ENCODE measurements around the gene CAMTA1. TPM values are rescaled to one million over a fixed set of nuclear protein-coding genes. Genes with fewer than 3 reads are reported as not detected.

Gene CAMTA1
- total RNA-seq, 1 donor from 2014 or later = 47.9 TPM

DNA sequence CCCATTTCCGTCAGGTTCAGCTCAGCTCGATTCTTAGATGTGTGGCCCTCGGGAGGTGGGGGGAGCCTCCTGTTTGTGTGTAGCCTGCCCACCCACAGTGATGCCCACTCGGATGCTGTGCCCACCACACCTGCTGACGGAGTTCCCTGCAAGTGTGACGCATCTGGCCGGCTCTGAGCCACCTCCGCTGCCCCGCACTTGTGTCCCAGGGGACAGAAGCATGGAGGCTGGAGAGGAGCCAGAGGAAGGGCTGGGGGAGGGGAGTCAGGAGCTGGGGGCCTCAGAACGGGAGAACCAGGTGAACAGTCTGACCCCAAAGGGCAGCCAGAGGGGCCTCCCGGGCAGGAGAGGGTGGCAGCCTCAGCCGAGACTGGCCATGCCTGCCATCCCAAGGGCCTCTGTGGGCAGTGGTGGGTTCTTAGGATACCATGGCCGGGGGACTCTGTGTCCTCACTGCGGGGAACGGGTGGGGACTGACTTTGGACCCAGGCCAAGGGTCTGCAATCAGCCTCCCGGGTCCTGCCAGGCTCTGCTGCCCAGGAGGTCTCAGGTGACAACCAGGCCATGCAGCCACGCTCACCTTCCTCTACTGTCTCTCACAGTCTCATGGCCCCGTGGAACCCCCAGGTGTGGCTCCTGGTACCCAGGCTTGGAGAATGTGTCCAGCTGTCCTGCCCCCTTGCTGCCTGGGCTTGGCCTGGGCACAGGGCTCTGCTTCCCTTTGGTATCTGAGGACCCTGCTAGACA is 718.6 kb downstream of the CAMTA1 start:
- Histone ChIP-seq H3K36me3 (no peaks in the 10 kb centered on the region), H3K27me3 (ENCODE audit: low read depth) (peaks cover 5% of the 10 kb centered on the region), H3K9me3 (no peaks in the 10 kb centered on the region), H3K4me3 (no peak overlapping the region), H3K4me1 (no peaks in the 10 kb centered on the region), H3K27ac (no peak overlapping the region)
- ATAC-seq (peak in 1 of 2 donors; percentile 14), DNase-seq (no peak)
- TF ChIP-seq, protein P1, sequence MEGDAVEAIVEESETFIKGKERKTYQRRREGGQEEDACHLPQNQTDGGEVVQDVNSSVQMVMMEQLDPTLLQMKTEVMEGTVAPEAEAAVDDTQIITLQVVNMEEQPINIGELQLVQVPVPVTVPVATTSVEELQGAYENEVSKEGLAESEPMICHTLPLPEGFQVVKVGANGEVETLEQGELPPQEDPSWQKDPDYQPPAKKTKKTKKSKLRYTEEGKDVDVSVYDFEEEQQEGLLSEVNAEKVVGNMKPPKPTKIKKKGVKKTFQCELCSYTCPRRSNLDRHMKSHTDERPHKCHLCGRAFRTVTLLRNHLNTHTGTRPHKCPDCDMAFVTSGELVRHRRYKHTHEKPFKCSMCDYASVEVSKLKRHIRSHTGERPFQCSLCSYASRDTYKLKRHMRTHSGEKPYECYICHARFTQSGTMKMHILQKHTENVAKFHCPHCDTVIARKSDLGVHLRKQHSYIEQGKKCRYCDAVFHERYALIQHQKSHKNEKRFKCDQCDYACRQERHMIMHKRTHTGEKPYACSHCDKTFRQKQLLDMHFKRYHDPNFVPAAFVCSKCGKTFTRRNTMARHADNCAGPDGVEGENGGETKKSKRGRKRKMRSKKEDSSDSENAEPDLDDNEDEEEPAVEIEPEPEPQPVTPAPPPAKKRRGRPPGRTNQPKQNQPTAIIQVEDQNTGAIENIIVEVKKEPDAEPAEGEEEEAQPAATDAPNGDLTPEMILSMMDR (IDR thresholded peaks at IDR 0.05) = no peak
- intact Hi-C loops (cut with DNase I) = no loop called here

DNA sequence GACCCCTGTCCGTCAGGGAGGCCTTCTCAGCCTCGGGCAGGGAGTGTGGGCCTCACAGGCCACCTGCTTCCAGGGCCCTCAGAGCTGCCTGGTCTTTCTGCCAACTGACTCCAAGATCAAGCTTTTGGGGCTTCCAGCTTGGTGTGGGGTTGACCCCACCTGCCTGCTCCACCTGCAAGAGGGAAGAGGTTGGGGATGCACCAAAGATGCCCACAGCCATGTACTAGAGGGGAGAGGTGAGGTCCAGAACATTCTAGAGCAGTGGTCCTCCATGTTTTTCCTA is 719.1 kb downstream of the CAMTA1 start:
- Histone ChIP-seq H3K36me3 (no peaks in the 10 kb centered on the region), H3K27ac (no peak overlapping the region), H3K4me3 (no peak overlapping the region), H3K27me3 (ENCODE audit: low read depth) (peaks cover 5% of the 10 kb centered on the region), H3K4me1 (no peaks in the 10 kb centered on the region), H3K9me3 (no peaks in the 10 kb centered on the region)
- DNase-seq (no peak), ATAC-seq (no peak)
- TF ChIP-seq, protein P1 (IDR thresholded peaks at IDR 0.05) = no peak
- intact Hi-C loops (cut with DNase I) = no loop called here

DNA sequence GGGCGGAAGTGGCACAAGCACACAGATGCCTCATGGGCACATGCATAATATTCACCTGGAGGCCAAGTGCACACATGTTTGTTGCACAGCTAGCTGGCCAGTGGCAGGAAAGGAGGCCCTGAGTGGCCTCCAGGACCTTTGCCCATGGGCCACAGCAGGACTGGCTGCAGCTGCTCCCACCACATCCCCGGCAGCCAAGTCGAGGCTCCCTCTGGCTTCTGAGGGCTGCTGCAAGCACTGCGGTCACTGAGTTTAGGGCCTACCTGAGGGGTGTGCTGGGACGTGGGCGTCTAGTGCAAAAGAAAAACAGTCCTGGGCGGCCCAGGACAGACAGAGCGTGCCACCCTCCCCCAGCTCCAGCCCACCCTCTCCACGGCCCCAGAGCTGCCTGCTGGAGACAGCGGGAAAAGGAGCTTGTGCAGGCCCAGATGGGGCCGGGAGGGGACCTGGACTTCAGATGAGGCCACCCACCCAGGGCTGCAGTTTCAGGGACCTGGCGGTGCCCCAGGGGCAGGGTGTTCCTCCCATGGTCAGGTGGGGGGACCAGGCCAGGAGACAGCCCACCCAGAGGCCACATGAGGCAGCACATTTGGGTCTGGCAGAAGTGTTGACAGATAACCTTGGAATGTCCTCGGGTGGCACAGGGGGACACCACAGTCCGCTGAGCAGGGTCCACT is 720.0 kb downstream of the CAMTA1 start:
- intact Hi-C loops (cut with DNase I) = no loop called here
- H3K27ac ChIP-seq = no peak overlapping the region
- H3K36me3 ChIP-seq = no peaks in the 10 kb centered on the region
- TF ChIP-seq, protein P1 (IDR thresholded peaks at IDR 0.05) = no peak
- H3K9me3 ChIP-seq = no peaks in the 10 kb centered on the region
- ATAC-seq = no peak
- DNase-seq = no peak
- H3K4me1 ChIP-seq = no peaks in the 10 kb centered on the region
- H3K27me3 ChIP-seq (ENCODE audit: low read depth) = peaks cover 5% of the 10 kb centered on the region
- no peak overlapping the region for H3K4me3 ChIP-seq

DNA sequence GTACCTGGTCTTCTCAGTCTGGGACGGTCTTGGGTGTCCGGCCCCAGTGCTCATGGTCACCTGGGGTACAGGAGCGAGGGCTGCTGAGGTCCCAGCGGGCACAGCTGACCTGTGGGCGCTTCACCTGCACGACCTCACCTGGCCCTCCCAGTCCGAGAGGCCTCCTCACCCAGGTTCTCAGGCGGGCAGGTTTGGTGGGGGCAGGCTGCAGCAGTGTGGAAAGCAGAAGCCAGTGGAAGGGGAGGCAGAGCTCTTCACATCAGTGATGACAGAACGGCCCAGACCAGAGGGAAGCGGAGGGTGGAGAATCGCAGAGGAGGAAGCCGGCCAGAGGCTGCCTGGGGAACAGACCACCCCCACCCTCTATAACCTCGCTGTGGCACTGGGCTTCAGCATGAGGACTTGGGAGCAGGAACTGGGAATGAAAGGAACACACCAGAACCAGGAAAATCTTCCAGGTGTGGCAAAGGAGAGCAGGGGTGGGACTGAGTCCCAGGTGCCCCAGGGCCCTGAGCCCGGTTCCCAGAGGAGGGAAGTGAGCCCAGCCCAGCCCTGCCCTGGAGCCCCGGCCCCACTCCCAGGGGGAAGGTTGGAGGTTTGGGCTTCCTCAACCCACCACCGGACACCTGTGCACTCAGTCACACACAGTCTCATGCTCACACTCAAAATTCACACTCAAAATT is 720.7 kb downstream of the CAMTA1 start:
- intact Hi-C loops (cut with DNase I) = no loop called here
- DNase-seq = no peak

More for the DNA sequence above, 720.7 kb downstream of the CAMTA1 start:
- no peak for ATAC-seq
- no peaks in the 10 kb centered on the region for H3K9me3 ChIP-seq
- H3K4me1 ChIP-seq = no peaks in the 10 kb centered on the region
- TF ChIP-seq, protein P1 (IDR thresholded peaks at IDR 0.05) = no peak
- H3K36me3 ChIP-seq = no peaks in the 10 kb centered on the region
- no peak overlapping the region for H3K4me3 ChIP-seq
- H3K27me3 ChIP-seq (ENCODE audit: low read depth) = peaks cover 5% of the 10 kb centered on the region
- H3K27ac ChIP-seq = no peak overlapping the region

All from lower lobe of right lung (tissue), 2 donors.